Pons (tissue), 1 donor: ENCODE measurements around the gene INPP5F.
"Not testable (repeated sequence)": the region's sequence is repeated elsewhere in the genome, so short reads cannot be mapped to it uniquely, and the experiment has no call there.

Experiments
- DNase-seq: peaks from one replicate; pipeline ENCODE4 v3.0.0-alpha.2; 2016; ENCODE audit warnings: low spot score

INPP5F gene

DNA sequence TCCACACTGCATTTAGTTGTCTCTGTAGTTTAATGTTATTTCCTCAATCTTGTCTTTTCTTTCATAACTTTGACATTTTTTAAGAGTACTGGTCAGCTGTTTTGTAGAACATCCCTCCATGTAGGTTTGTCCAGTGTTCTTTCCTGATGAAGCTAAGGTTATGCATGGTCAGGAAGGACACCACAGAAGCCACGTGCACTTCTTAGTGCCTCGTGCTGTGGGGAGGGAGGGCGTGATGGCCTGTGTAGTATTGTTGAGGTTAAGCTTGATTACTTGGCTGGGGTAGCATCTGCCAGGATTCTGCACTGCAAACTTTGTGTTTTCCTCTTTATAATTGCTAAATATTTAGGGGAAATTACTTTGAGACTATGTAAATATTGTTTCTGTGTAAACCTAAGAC, 98.4 kb downstream of the INPP5F start:
- DNase-seq = no peak

- DNase-seq = no peak
Observed at GRCh38 chr10:119826771-119827170, 100.9 kb downstream of the INPP5F start.

DNA sequence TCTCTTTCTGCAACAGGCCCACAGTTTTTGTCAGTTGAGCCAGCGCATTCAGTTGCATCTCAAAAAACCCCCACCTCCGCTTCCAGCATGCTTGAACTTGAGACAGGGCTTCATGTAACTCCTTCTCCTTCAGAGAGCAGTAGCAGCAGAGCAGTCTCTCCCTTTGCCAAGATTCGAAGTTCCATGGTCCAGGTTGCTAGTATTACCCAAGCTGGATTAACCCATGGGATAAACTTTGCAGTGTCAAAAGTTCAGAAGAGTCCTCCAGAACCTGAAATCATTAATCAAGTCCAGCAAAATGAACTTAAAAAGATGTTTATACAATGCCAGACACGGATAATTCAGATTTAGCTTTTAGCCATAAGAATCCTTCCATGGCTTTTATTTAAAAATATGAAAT, 101.6 kb downstream of the INPP5F start:
- DNase-seq = no peak

DNA sequence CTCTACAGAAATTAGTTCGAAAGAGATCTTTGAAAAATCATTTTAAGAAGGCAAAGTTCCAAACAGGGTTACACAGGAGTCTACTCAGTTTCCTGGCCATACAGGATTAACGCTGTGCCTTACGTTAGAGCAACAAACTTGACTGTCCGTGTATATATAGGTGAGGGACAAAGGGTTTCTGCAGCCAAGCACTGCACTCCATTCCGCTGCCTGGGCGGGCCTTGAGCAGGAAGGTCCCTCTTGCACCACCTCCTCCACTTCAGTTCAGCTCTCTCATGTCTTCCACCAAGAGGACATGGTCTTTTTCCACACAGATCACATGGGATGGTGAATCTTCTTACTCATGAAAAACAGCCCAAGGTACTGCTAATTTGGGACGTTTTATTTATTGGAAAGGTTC, 103.6 kb downstream of the INPP5F start:
- no peak for DNase-seq

DNA sequence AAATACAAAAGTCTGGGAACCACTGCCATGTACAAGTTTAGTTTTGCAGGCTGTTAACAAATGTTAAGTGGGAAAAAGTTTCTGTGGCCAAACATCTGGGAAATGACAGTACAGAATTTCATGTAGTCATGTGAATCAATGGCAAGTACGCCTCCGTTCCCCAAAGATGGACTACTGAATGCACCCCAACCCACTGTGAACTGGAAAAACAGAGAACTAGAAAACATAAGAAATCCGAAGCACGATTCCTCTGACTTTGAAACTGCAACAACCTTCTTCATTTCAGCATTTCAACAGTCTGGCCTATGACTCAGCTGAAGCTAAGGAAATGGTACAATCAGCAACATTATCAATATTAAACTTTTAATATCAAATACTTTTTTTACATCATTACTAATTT, 105.0 kb downstream of the INPP5F start:
- DNase-seq = no peak

- peak; percentile 80 for DNase-seq
Observed at GRCh38 chr10:119831656-119832055, 105.8 kb downstream of the INPP5F start.

GRCh38 chr10:119832951-119833350, 107.1 kb downstream of the INPP5F start:
- DNase-seq = no peak

- no peak for DNase-seq
Observed at GRCh38 chr10:119834188-119834587, 108.3 kb downstream of the INPP5F start.

- DNase-seq = no peak
Observed at GRCh38 chr10:119845656-119846055, 119.8 kb downstream of the INPP5F start.

DNA sequence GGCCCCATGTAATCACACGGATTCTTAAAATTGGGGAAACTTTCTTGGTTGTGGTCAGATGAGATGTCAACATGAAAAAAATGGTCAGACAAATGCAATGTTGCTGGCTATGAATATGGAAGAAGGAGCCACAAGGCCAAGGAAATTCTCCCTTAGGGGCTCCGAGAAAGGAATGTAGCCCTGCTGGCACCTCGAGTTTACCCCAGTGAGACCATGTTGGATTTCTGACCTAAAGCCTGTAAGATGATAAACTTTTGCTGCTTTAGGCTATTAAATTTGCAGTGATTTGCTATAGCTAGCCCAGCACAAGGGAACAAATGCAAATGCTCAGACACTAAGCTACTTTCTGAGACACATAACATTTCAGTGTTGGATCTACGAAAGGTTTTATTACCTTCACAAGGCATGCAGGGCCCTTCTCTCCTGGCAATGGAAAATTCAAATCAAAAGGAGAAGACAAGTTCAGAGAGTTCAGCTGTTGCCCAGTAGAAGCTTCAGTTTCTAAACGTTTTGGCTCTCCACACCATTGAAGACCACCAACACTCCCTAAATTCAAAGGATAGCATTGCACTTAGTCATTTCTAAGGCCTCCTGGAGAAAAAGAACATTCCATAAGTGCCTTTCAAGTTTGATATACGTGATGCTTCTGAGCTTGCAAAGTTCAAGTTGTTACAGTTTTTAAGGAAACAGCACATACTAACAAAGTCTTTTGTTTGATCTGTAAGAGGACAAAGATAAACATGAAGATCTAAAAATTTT, 123.4 kb downstream of the INPP5F start:
- no peak for DNase-seq

GRCh38 chr10:119849944-119850343, 124.1 kb downstream of the INPP5F start:
- no peak for DNase-seq

- DNase-seq = no peak
Observed at GRCh38 chr10:119852277-119852676, 126.4 kb downstream of the INPP5F start.

DNA sequence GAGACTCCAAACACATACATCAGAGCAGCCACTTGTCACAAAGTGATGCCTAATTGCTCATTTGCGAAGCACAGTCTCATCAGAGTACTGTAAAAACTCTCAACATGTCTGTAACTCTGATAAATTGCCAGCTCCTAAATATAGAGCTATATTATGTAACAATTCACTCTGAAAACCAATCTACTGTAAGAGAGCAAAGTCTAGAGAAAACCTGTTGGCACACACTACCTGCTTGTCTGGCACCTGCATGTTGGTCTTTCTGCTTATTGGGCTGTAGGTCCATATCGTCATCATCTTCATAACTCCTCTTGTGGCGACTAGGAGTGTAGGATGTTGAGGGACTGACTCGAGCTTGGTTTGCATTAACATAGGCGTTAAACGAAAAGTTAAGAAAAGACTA, 127.0 kb downstream of the INPP5F start:
- no peak for DNase-seq

GRCh38 chr10:119853574-119853973, 127.7 kb downstream of the INPP5F start:
- DNase-seq = no peak

GRCh38 chr10:119858063-119858462, 132.2 kb downstream of the INPP5F start:
- DNase-seq = no peak

- peak; percentile 79 for DNase-seq
Observed at GRCh38 chr10:119859420-119860258, 133.8 kb downstream of the INPP5F start.

DNA sequence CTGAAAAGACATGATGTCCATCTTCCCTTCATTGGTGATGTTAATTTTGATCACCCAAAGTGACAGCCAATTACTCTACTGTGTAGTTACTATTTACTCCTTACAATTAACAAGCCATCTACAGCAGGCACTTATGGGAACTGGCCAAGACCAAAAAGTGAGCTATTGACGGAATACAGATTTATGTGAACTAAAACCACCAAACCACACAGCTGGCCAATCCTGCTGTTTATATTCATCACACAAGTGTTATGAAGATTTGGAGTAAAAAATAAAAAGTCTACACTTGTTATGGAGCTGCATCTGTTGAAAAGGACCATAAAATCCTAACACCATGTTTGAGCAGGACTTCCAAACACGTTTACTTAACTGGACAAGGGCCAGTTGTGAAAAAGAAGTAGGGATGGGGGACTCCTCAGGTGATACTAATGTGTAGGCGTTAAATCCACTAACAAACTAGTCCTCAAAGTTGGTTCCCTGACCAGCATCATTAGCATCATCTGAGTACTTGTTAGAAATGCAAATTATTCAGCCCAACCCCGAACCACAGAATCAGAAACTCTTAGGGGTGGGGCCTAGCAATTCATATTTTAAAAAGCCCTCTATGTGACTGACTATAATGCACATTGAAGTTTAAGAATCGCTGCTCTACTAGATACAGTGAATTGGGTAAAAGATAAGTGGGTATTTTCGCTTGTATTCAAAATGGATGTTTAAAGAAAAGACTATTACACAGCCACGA, 135.2 kb downstream of the INPP5F start:
- DNase-seq = no peak

DNA sequence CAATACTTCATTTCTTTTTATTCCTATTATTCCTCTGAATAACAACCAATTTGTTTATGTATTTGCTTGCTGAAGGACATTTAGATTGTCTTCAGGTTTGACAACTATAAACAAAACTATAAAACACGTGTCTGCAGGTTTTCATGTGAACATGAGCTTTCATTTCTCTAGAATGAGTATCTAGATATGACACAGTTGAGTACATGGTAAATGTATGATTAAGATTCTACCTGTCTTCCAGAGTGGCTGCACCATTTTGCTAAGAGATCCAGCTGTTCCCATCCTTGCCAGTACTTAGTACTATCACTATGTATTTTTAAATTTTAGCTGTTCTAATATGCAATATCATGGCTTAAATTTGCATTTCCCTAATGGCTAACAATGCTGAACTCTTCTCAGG, 136.7 kb downstream of the INPP5F start:
- DNase-seq = no peak

DNA sequence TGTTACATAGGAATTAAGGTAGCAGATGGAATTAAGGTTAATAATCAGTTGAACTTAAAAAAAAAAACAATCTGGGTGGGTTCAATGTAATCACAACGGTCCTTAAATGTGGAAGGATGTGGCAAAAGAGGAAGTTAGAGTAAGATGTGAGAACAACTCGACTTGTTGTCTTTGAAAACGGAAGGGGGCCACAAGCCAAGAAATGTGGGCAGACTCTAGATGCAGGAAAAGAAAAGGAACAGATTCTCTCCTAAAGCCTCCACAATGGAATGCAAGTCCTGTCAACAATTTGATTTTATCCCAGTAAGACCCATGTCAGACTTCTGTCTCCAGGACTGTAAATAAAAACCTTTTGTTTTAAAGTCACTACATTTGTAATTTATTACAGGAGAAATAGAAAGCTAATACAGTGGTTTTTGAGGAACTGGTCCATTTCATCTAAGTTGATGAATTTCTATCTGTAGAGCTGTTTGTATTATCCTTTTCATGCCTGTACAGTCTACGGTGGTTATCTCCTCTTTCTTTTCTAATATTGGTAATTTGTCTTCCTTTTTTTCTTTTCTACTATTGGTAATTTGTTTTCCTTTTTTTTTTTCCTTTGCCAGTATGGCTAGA, 138.2 kb downstream of the INPP5F start:
- DNase-seq = no peak

GRCh38 chr10:119865699-119866240, 139.9 kb downstream of the INPP5F start:
- DNase-seq = no peak

- DNase-seq = no peak
Observed at GRCh38 chr10:119867317-119867716, 141.5 kb downstream of the INPP5F start.

DNA sequence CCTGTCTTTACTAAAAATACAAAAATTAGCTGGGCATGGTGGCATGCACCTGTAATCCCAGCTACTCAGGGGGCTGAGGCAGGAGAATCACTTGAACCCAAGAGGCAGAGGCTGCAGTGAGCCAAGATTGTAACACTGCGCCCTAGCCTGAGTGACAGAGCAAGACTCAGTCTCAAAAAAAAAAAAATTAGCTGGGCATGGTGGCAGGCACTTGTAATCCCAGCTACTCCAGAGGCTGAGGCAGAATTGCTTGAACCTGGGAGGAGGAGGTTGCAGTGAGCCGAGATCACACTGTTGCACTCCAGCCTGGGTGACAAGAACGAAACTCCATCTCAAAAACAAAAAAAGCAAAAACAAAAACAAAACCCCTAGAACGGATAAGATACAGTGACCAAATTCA, 143.5 kb downstream of the INPP5F start:
- DNase-seq = not testable (repeated sequence)
